HepG2 (cell line): ENCODE measurements around the gene TBX6. TPM values are rescaled to one million over a fixed set of nuclear protein-coding genes. Genes with fewer than 3 reads are reported as not detected.

Experiments
- AHDC1 ChIP-seq: sonication (generic); formaldehyde crosslinking; IDR thresholded peaks from 2 replicates; pipeline ENCODE4 v1.5.1; 2020; ENCODE audit warnings: mild to moderate bottlenecking, missing genetic modification reagents, borderline replicate concordance
- CREB3 ChIP-seq: sonication (generic); formaldehyde crosslinking; IDR thresholded peaks from 2 replicates; pipeline ENCODE4 v1.5.0; 2020; ENCODE audit warnings: missing genetic modification reagents
- GZF1 ChIP-seq: sonication (generic); formaldehyde crosslinking; IDR thresholded peaks from 2 replicates; pipeline ENCODE4 v1.5.1; 2020; ENCODE audit warnings: mild to moderate bottlenecking, missing genetic modification reagents
- HMGXB4 ChIP-seq, 2 experiments: sonication (generic) in 1 of 2; formaldehyde crosslinking in 1 of 2; IDR thresholded peaks; 2 replicates each; pipeline versions ENCODE4 v1.4.0 to v1.6.1; 2018 to 2020; ENCODE audit warnings: missing genetic modification reagents in 2 of 2, borderline replicate concordance in 1 of 2, low read depth in 1 of 2, mild to moderate bottlenecking in 1 of 2, missing biosample characterization in 1 of 2
- KDM5A ChIP-seq: fragments of 200-600 bp; sonication (generic); IDR thresholded peaks from 2 replicates; pipeline ENCODE4 v1.7.0; 2018; ENCODE audit warnings: antibody characterized with exemption, mild to moderate bottlenecking, low read length, borderline replicate concordance
- MAFK ChIP-seq, 2 experiments: IDR thresholded peaks in 1 of 2; conservative IDR thresholded peaks in 1 of 2; 2 replicates each; pipeline ENCODE4 v1.6.1; 2011; ENCODE audit warnings: improper control_type of control experiment in 2 of 2, low read length in 2 of 2
- RBM39 ChIP-seq: fragments of 200-400 bp; formaldehyde crosslinking; IDR thresholded peaks from one replicate; pipeline ENCODE4 v1.6.1; 2018; ENCODE audit warnings: antibody characterized with exemption, mild to moderate bottlenecking, low read depth, low read length; ENCODE audit not compliant: poor library complexity, severe bottlenecking
- SP140L ChIP-seq: sonication (generic); formaldehyde crosslinking; IDR thresholded peaks from 2 replicates; pipeline ENCODE4 v1.4.0; 2020; ENCODE audit warnings: missing genetic modification reagents, borderline replicate concordance
- ZNF503 ChIP-seq: sonication (generic); formaldehyde crosslinking; IDR thresholded peaks from 2 replicates; pipeline ENCODE4 v1.4.0; 2020; ENCODE audit warnings: missing genetic modification reagents
- ZNF784 ChIP-seq: sonication (generic); formaldehyde crosslinking; IDR thresholded peaks from 2 replicates; pipeline ENCODE4 v1.5.1; 2020; ENCODE audit warnings: missing genetic modification reagents, mild to moderate bottlenecking, borderline replicate concordance
- ZNF800 ChIP-seq: sonication (generic); formaldehyde crosslinking; IDR thresholded peaks from 2 replicates; pipeline ENCODE4 v1.4.0; 2020; ENCODE audit warnings: missing genetic modification reagents
- ZNF878 ChIP-seq: sonication (generic); formaldehyde crosslinking; IDR thresholded peaks from 2 replicates; pipeline ENCODE4 v1.8.1; 2023; ENCODE audit warnings: mild to moderate bottlenecking, missing genetic modification reagents, moderate library complexity
- ZSCAN21 ChIP-seq: sonication (generic); formaldehyde crosslinking; IDR thresholded peaks from 2 replicates; pipeline ENCODE4 v1.8.0; 2022; ENCODE audit warnings: mild to moderate bottlenecking, missing genetic modification reagents, moderate library complexity, borderline replicate concordance
- polyA plus RNA-seq, 8 experiments: library from polyadenylated mRNA; depleted of rRNA in 3 of 8; stranded (reverse) in 7 of 8; unstranded in 1 of 8; fragments of >200 nt; fragmentation: Illumina TruSeq in 4 of 8; extraction: Trizol in 4 of 8; gene quantifications; 2 replicates each; pipeline versions ENCODE4 v1.2.1 to v1.2.3, GENCODE V29; 2011 to 2016; ENCODE audit warnings: low read depth in 4 of 8, missing spikeins in 1 of 8, mixed read lengths in 1 of 8; ENCODE audit not compliant: insufficient read depth in 1 of 8
- total RNA-seq, 5 experiments: library from RNA; depleted of rRNA; stranded (reverse); fragments of >200 nt; fragmentation: Illumina TruSeq; extraction: Trizol; gene quantifications; 2 replicates each; pipeline ENCODE4 v1.2.3, GENCODE V29; 2016; ENCODE audit warnings: low read depth in 1 of 5

The TBX6 gene
- total and polyA plus RNA-seq, 2 of the 13 experiments (the other 11 are each of a cell fraction or from before 2014, with no cell fraction given), result 0.24 to 0.42 TPM

- TF ChIP-seq ZNF800 (no peak; the same call in 1 of the 2 replicates), RBM39 (peak; percentile 73), CREB3 (CRISPR knock-in tag) (no peak), ZNF503 (CRISPR knock-in tag) (no peak), ZNF878 (CRISPR knock-in tag) (no peak; the same call in 1 of the 2 replicates), ZSCAN21 (CRISPR knock-in tag) (no peak; the same call in 1 of the 2 replicates), ZNF784 (CRISPR knock-in tag) (peak; percentile 50; the same call in 1 of the 2 replicates), HMGXB4 (CRISPR knock-in tag; IDR thresholded peaks at IDR 0.05; ENCODE audit: borderline replicate concordance in 1 of 2, low read depth in 1 of 2) (peak; percentile 77 to 79), AHDC1 (CRISPR knock-in tag) (peak; percentile 35; the same call in 1 of the 2 replicates), KDM5A (peak; percentile 86), SP140L (CRISPR knock-in tag) (no peak), MAFK (conservative IDR thresholded peaks at IDR 0.05 in 1 of 2, IDR thresholded peaks at IDR 0.05 in 1 of 2; ENCODE audit: low read length in 2 of 2) (no peak), GZF1 (CRISPR knock-in tag) (no peak)
Measured at GRCh38 chr16:30075503-30076275, 16.0 kb downstream of the TBX6 start, which contains the start of gene PPP4C (continued).
